ENCODE results near the gene KIF5C.

KIF5C gene

DNA sequence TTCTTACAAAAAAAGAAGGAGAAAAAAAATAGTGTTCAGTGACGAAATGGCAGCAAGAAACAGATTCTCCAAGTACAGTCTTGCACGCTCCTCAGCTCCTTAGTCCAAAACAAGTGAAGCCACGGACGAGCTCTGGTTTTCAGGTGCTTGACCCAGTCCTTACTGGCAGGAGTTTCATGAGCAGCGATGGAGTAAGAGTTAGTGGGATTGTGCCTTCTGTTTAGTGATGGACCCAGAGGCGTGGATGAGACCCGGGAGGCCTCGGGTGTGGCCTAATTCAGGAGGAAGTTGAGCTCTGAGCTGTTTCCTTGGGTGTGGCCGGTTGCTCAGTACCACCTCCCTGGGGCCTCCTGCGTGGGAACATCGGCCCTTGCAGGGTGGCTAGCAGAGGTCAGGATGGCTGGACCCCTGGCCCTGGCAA is 52.0 kb downstream of the KIF5C start:
- peak; percentile 64 for DNase-seq

DNA sequence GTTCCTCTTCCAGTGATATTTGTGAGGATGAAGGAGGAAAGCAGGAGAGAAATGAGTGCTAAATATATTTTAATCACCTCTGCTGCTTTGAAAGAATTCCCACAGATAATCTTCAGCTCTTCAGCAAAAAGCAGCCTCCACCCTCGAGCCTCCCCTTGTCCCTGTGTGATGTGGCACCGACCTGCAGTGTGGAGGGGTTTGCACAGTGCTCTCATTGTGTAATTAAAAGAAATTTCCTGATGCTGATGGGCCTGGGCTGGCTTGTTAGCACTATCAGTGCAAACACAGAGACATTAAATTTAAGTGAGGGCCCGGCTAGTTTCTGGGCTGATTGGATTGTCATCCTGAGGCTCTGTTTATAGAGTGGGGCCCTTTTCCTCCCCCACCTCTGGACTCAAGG is 53.4 kb downstream of the KIF5C start:
- DNase-seq: no peak

DNA sequence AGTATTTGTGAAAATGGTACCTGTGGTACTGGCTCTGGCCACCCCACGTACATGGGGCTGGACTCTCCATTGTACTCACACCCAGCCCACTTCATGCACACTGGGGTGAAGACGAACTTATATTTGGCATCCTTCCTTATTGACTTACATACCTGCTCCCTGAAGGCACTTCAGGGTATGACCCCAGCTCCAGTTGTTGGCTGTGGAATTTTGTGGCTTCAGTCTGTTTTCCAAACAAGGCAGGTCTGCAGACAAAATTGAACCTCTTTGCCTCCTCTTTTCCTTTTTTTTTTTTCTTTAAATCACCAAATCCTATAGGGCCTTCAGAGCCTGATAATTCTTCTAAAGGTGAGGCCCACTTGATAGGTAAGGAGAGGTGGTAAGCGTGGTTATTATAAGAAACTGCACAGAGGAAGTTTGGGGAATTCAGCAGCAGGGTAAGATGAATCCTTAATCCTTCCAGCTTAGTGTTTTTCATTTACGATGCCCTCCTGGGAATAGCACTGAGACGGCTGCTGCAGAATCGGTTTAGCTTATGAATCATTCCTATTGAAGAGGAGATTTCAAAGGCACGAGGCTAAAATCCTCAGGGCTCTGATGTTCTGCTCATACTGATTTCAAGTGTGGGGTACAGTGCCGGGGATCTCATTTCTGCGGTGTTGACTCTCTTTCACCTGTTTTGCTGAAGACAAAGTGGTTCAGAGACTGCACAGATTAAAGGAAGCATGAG is 55.2 kb downstream of the KIF5C start:
- no peak for DNase-seq

DNA sequence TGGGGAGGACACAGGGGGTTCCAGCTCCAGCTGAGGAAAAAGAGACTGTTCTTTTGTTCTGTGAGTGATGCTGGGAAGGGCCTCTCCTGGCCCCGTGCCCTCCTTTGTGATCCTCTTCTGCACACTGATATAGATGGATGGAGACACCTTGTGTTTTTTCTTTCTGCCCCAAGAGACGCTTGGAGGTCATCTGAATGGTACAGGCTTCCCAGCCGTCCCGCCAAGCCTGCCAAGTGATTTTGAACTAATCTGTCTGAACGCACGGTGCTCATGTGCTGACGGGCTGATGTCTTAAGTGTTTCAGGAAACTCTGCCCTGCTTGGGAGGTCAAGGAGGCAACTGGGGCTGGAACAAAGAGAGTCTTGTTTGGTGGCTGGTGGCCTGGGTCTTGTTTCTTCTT is 57.5 kb downstream of the KIF5C start:
- DNase-seq: no peak

DNA sequence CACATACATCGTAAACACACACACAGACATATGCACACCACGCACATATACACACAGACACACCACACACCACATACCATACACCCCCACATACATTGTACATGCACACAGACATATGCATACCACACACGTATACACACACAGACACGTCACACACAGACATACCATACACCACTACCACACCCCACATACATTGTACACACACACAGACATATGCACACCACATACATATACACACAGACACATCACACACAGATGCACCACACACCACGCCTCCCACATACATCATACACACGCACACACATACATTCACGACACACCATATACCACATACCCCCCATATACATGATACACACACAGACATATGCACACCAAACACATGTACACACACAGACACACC is 58.4 kb downstream of the KIF5C start:
- DNase-seq: no peak

DNA sequence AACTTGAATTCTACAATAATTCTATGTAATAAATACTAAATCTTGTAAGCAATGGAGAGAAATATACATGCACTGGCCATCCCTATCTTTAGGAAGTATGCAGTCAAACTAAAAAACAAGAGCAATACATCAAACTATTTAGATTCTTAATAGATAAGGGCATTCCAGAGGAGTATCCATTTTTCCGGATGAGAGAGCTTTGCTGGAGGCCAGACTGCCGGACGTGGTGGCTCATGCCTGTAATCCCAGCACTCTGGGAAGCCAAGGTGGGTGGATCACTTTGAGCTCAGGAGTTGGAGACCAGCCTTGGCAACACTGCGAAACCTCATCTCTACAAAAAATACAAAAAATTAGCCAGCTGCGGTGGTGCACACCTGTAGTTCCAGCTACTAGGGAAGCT is 60.8 kb downstream of the KIF5C start:
- no peak for DNase-seq

DNA sequence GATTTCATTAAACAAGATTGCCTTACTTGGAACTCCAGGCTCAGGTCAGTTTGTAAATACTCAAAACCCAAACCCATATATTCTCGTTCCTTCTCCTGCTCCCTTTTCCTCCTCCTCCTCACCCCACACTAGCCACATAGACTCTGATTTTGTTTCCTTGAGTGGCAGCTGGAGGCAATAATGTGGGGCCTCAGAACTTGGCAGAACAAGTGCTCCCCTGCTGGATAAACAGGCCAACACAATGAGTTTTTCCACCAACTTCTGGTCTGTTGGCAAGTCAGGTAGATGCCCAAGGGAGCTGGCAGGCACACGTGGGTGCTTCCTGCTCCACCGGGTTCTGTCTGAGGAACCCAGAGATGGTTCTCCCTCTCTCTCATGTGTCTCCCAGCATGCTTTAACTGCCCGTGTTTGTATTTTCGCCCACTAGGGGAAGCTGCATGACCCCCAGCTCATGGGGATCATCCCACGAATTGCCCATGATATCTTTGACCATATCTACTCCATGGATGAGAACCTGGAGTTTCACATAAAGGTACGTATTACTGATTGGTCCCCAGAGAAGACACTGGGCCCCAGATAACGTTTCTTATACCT is 61.9 kb downstream of the KIF5C start:
- no peak for DNase-seq

DNA sequence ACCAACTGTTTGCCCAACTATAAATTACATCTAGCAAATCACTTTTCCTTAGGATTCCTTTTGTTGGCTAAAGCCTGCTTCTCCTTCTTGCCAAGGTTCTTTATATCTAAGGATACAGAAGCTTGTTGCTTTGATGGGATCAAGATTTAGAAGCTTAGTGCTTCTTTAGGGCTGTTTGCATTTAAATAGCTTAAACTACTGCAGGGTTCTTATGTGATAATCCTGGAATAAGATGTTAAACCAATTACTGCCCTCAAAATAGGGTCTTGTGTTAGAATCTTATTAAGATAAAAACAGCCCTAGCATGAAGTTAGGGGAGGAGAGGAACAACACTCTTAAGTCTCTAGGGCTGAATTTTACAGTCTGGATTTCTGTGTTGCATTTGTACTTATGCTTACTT is 64.2 kb downstream of the KIF5C start:
- DNase-seq: no peak

DNA sequence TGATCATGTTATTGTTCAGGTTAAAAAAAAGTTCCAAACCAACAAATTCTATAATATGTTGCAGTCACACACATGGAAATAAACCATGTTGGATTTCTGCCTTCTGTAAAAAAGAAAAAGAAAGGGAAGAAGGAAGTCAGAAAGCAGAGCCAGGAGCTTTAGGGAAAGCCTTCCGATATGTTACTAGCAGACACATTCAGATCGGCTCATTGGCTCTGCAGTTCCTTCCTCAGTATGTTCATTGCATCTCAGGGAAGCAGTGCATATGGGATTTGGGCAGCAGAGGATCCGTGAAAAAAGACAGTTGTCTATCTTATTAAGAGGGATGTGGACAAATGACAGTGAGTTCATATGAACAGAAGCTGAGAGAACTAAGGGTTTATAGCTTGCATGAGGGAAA is 68.1 kb downstream of the KIF5C start:
- no peak for DNase-seq

DNA sequence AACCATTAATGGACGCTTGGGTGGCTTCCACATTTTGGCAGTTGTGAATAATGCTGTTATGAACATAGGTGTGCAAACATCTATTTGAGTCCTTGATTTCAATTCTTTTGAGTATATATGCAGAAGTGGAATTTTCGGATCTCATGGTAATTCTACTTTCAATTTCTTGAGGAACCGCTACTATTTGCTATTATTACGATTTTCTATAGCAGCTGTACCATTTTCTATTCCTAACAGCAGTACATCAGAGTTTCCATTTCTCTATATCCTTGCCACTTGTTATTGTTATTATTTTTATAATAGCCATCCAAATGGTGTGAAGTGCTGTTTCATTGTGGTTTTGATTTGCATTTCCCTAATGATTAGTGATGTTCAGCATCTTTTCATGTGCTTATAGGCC is 69.5 kb downstream of the KIF5C start:
- no peak for DNase-seq

DNA sequence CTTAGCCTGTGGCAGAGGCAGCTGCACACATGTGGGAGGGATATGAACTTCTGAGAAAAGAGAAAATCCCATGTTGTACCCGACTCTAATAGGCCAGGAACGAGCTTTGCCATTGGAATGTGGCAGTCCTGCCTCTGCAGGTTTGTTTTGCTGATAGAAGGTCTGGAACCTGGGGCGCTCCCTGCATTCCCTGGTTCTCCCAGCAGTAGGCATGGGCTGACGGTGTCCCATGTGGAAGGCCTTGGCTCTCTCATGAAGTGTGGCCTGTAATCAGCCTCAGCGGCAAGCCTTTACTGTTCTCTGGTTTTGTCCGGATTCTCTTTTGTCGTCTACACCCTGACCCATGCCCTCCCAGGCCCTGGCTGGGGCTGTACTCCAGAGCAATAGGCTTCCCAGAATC is 72.3 kb downstream of the KIF5C start:
- DNase-seq: no peak

DNA sequence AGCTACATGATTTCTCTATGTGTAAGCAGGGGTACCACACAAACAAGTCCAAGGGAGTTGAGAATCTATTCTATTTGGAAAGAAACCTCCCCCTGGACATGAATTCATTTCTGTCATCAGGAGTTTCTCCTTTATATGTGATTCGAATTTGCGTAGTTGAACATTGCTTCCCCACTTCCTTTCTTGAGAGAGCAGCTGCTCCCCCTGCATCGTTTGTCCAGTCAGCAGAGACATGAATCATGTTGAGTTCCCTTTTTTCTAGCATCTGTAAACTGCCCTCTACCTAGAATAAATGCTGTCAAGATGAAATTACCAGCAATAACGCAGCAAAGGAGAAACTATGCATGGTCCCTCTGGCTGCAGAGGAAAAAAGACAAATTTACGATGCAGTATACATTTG is 73.8 kb downstream of the KIF5C start:
- peak; percentile 81 for DNase-seq

DNA sequence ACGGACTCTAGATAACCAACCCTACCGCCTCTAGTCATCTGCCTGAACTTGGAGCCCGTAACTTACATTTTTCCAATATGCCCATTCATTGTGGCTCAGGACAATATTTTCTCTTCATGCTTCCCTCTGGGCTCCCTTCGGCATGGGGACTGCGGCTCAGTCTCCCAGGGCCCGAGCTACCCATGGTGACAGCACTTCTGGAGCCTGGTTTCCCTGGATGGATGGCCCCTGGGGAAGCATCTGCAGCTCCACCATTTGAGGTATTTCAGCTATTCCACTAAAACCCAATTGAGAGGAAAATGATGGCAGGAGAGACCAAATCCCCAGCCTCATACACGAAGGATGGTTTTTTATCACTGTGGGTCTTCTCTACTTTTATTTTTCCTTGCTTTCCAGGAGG is 74.3 kb downstream of the KIF5C start:
- DNase-seq: no peak

DNA sequence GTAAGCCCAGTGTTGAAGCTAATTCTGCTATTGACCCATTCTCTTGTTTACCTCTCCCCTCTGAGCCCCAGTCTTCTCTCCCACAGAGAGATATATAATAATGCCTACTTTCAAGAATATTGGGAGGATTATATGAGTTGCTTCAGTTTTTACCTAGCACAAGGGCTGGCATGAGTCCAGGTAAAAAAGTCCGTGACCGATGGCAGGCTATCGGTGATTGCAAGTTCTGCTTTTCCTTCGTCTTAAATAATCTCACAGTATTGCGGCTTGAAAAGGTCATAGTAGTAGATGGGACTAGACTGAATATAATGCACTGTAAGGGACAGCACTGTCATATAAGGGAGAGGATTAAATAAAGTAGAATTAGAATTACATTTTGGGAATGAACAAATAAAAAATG is 77.6 kb downstream of the KIF5C start:
- DNase-seq: no peak

DNA sequence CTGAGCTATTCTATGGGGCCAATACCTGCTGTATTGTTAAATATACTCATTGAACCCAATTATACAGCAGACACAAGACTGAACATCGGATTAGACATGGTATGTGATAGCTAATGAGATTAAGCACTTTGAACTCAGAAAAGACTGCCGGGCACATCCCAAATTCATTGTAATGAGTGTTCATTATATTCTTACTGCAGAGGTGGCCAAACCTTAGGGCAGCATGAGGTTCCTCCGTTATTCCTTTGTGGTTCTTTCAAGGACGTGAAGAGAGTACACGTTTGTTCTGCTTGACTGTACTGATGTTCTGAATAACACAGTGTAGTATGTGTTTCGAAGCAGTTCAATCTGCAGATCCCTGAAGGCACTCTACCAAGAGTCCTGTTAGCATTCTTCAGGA is 78.4 kb downstream of the KIF5C start:
- DNase-seq: no peak

DNA sequence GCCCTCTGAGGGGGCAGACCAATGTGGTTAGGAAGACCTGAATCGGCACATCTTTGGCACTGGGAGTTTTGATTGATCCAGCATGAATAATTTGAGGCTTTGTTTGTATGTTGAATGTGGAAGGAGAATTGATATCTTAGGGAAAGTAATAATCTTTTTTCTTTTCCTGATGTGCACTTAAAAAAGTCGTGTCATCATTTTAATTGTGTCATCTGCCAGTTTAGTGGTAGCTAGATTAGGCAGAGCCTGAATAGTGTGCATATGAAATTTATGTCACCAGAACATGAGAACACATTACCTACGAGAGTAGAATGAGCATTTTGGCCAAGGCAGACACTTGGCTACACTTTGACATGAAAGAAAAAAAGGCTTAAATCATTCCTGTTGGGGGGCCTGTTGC is 79.5 kb downstream of the KIF5C start:
- no peak for DNase-seq

DNA sequence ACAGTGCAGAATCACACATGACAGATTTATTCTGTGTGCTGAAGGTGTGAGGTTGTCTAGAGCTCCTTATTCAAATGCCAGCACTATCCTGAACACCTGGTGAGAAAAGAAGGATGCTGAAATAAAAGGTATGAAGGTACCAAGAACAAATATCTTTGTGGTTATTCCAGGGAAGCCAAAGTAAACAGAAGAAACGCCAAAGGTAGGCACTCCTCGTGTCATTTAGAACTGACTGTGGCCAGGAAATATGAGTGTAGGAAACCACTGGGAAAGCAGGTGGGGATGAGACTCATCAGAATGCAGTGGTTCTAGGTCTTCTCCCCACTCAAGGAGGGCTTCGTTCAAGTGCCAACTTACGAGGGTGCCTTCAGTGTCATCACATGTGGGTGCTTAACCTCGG is 80.8 kb downstream of the KIF5C start:
- DNase-seq: no peak

DNA sequence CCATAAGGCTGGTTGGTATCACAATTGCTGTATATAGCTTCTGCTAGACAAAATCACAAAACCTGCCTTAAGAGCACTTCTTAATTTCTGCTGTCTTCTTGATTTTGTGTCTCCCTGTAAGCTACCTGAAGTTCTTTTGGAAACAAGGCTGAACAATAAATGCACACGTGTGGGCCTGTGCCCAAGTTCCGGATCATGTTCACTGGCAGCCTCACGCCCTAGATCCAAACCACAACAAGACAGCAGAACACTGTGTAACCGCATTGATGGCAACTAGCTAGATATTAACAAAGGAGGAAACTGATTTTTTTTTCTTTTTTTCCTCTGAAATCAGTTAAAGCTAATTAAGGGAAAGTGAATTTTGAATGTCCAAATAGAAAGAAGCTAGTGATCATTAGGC is 82.0 kb downstream of the KIF5C start:
- no peak for DNase-seq

DNA sequence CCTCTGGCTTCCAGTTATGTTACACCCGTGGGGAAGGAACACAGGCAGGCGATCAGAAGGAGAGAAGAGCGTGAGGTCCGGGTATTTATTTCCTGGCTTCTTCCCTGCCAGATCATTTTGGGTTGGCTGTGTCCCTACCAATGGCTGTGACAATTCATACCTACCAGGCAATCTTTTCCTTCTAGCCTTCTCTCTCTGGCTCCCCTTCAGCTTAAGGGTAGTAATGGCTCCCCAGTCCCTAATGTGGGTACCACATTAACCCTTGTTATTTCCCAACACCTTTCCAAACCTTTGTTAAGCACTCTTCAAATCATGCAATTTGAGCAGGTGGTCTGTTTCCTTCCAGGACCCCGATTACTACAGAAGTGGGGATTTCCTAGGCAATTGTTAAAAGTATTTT is 84.7 kb downstream of the KIF5C start:
- DNase-seq: no peak

DNA sequence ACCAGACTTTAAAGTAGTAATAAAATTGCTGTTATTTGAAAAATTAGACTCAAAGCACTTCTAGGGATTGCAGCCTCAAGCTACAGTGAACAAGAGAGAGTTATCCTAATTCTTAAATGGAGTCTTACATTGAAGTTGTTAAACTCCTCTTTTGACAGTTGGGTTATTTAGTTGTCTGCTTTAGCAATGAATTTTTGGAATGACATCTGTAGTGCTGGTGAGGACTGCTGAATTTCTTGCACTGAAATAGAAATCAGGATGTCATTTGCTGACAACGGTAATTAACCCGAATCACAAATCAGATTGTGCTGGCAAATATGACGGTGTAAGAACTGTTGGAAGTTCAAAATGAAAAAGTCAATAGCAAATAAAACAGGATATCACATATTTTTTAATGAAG is 85.5 kb downstream of the KIF5C start:
- DNase-seq: no peak

DNA sequence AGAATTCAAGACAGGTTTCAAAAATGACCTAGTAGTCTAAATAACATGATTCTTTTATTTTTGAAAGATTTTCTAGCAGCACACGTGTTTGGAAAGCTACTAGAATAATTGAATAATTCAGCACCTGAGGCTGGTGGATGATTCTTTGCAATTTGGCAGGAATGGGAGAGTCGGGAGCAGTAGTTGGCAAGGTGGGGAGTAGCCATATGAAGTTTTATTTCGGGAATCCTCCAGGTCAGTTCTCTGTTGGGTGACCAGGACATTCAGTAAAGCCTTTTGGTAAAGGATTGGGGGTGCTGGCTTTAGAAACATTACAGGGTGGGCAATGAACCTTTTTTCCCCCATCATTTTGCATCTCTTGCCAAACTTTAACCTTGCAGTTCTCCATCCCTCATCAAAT is 88.4 kb downstream of the KIF5C start:
- no peak for DNase-seq

DNA sequence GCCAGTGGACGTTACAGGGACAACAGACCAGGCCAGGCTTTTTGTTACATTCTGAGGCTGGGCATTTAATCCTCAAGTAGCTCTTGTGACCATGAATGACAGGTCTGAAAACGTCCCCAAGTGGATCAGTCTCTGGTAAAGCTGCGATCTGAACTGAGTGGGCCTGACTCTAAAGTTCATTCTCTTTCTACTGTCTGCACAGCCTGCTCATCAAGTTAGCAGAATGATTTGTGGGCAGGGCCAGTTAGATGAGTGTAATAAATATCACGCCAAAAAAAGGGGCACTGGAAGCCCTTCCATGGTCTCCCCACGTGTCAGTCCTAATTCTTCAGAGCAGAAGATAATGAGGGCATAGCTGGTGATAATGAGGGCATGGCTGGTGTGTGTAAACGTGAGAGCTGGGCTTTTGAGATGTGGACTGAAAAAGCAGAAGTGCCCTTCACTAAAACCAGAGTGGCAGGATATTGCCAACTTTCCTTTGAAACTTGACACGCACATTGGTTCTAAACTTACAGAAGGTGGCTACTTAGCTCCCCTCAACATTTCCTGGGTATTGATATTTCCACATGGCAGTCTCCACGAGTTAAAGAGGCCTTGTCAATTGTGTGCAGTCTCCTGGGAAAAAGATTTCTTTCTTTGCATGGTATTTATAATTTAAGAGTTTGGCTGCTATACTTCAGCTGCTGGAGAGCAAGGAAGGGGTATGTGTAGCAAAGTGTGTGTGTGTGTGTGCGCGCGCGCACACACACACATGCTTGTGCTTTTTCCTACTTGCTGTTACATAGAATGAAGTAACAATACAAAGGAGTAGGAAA is 90.8 kb downstream of the KIF5C start:
- peak; percentile 47 for DNase-seq

DNA sequence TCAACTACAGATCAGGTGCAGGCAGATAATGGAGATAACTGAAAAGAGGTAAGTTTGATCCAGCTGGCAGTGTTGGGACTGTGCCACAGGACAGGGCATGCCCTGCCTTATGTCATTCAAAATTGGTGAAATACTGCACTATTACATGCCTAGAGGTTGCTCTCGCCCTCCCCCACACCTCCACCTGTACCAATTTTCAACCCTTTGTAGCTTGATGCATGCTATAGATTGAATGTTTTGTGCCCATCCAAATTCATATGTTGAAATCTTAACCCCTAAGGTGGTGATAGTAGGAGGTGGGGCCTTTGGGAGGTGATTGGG is 91.4 kb downstream of the KIF5C start:
- DNase-seq: no peak

DNA sequence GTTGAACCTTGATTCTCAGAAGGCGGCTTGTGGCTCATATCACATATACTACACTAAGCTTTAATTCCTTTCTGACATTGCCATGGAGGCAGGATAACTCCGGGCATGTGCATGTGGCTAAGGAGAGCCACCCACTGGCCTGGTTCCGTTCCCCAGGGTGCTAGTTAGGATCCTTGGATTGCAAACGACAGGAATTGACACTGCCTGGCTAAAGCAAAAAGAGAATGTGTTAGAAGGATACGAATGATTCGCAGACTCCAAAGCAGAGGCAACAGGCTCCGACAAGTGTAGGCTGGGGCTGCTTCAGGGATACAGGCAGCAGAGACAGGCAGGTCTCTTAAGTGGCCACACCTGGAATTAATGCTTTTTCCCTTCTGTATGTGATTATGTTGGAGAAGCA is 92.0 kb downstream of the KIF5C start:
- no peak for DNase-seq

DNA sequence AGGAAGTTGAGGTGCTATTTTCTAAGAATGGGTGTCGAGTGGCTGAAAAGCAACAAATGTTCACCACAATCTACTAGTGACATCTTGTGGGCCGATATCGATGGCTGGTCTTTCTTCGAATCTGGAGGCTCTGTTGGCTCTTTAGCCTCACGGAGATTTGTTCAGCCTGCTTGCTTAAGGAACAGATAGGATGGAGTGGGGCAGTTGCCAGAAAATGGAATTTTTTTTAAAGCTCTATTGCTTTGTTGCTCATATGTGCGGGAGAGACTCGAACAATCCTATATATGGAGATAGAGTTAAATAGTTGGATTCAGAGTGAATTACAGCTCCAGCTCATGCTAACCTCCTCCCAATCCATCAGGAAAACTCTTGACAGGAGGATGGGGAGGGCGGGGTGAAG is 92.6 kb downstream of the KIF5C start:
- no peak for DNase-seq

Data from suppressor macrophage treated with lipopolysaccharide for 4 hours (primary cell).